GM18508 (cell line): ENCODE results near the gene MDM1.

ENCODE experiments used
- ATAC-seq: cut with Tn5 transposase; IDR thresholded peaks from one replicate; pipeline ENCODE4 v1.9.1; 2021; ENCODE audit warnings: moderate number of reproducible peaks; ENCODE audit not compliant: insufficient read depth, unreplicated experiment

Gene MDM1

GRCh38 chr12:68280240-68280639, 51.9 kb downstream of the MDM1 start:
- no peak for ATAC-seq

DNA sequence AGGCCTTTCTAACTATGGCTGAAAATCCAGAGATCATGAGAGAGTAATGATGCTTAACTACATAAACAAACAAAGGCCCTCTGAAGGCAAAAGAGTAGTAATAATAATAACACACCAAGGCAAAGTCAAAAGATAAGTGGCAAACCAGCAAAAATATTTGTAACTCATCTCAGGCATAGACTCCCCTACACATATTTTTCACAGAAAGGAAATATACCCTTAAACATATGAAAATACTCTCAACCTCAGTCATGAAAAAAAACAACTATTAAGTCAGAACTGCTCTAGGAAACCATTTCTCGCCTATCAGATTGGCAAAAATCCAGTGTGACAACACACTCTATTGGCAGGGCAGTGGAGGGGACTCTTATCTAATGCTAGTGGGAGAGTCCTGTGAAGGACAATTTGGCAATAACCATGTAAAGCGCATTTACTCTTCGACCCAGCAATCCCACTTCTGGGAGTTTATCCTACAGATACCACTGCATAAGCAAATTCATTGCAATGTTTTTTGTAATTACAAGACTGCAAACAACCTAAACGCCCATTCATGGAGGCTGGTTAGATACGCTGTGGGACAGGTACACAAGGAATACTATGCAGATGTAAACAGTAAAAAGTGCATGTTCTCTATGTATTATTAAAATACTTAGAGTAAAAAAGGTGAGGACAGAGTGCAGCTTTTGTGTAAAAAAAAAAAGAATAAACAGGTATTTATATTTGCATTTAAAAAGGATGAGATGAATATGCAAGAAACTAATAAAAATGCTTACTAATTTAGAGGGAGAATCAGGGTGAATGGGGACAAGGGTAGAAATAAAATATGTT, 52.7 kb downstream of the MDM1 start:
- no peak for ATAC-seq

DNA sequence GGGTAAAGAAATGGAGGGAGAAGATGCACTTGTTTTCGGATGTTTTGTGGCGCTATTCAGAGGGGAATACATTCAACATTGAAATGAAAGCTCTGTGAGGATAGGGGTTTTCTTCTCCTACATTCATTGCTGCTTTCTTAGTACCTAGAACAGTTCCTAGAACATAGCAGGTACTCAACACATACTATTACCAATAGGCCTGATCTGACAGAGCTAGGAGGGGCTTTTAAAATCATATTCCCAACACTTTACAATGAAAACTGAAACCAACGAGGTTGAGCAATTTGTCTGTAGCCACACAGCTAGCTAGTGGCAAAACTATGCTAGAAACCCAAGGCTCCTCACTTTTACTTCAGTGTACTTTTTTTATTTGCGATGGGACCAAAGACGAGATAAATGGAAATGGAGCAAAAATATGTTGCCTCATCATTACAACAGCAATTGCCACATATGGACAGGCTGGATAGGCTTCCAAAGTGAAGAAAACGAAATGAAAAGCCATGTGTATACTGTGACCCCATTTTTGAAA, 55.7 kb downstream of the MDM1 start:
- no peak for ATAC-seq

- ATAC-seq, result no peak
Measured at GRCh38 chr12:68272732-68273131, 59.4 kb downstream of the MDM1 start.

DNA sequence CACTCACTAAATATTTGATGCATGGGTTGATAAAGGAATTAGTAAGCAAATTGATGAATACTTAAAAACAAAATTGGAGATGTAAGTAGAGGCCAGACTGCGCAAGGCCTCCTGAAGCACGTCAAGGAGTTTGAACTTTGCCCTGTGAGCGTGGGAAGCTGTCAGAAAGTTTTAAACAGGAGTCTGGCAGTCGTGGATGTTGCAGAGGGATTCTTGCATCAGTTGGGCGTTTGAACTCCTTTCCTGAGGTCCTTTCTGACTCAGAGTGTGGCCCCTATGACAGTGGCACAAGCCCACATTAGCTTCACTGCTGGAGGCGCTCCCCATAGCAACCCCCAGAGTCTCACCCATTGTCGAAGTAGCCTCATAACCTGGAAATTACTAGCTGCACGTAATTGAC, 60.8 kb downstream of the MDM1 start:
- no peak for ATAC-seq

- no peak for ATAC-seq
Measured at GRCh38 chr12:68270358-68270757, 61.8 kb downstream of the MDM1 start.

GRCh38 chr12:68269779-68270178, 62.4 kb downstream of the MDM1 start:
- ATAC-seq, result no peak

DNA sequence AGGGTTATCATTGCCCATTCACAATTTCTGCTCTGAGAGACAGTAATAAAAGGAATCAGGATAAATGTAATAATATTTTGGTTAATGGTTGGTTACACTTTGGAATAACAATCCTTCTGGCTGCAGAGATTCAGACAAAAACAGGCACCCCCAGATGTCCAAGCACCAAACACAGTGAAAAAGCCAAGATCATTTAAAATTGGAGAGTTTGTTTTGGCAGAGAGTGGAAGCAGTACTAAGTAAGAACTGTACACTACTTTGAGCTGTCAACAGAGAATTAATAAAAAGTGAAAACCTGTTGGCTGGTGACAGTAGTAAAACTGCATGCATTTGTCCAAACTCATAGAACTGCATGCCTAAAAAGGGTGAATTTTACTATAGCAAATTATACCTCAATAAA, 63.2 kb downstream of the MDM1 start:
- no peak for ATAC-seq

DNA sequence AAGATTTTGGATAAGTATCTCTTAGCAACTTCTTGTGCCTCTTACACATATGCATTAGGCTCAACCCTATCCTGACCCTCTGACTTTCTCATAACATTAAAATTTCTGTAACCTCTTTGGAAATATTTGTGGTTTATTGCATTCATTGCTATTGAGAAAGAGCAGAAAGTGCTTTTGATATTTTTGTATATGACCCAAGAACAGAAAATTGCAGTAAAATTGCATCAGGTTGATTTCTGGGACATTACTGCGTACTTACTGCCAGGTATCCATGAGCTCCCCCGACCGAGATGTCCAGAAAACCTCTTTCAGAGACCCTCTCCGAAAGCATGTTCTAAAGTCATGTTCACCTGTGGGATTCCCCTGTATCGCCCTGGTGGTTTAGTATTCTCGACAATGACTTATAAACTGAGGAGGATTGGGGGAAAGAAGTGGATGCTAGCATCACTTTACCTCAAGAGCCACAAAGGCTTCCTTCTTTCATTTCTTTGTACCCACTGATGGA, 64.2 kb downstream of the MDM1 start:
- no peak for ATAC-seq

DNA sequence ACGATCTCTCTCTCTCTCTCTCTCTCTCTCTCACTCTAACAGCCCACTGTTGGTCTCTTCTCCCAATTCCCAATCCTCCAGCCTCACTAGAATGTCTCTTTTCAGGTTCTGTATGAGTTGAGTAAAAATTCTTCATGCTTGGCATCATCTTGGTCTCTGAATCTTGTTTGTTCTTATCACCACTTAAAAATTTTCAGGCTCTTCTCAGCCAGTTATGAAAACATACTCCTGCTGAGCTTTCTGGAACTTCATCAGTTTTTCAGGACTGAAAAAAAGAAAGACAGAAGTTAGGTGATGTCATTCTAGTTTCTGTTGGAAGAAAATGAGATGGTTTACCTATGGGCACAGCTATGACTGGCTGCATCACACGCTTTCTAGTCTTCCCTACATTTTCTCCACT, 67.3 kb downstream of the MDM1 start:
- ATAC-seq, result no peak

DNA sequence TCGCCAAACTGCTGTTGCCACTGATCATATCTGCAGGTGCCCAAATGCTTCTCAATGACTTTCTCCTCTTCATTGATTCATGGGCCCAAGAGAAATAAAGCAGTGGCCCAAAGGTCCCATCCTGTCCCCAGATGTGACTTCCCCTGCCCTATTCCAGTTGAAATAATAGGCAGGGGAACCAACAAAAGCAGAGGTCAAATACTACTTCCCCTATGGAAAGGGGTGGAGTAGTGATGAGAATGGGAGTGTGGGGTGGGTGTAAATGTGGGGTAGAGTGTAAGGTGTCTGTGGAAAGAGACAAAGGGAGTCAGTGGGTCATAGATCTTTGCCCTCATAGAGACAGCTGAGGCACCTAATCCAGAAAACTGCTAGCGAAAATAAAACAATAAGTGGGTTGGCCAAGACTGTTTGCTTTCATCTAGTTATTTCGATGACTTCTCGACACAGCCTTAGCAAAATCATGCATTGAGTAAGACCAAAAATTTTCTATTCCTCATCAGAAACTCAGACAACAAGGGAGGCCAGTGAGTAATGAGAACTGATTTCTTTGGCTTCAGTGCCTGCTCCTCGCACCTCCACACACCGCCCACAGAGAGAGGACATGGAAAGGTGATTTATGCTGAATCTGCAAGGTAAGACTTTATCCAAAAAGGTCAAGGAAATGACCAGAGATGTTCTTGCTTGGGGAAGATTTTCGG, 67.9 kb downstream of the MDM1 start:
- ATAC-seq, result no peak

DNA sequence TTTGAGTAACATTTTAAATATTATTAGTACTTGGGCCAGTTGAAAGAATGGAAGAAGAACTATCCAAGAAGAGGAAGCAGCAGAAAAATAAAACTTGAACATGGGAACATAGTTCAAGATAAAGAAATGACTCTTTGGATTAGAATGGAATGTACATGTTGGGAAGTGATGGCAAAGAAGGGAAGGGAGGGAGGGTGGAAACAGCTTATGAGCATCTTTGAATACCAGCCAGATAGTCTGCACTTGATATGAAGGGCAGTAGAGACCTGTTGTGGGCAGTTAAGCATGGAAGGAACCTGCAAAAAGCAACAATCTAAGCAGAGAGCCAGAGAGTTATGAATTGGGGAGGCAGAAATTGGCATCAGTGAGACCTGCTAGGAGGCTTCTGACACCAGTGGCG, 68.8 kb downstream of the MDM1 start:
- ATAC-seq, result no peak

DNA sequence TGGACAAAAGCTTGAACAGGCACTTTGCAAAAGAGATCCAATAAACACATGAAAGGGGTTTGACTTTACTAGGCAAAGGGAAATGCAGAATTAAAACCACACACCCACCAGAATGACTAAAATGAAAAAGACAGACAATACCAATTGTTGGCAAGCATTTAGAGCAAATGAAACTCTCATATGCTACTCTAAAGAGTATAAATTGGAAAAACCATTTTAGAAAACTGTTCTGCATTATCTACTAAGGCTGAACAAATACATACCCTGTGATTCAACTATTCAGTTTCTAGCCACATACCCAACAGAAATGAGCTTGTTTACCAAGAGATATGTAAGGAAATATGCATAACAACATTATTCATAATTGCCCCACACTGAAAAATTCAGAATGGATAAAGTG, 70.3 kb downstream of the MDM1 start:
- ATAC-seq, result no peak

DNA sequence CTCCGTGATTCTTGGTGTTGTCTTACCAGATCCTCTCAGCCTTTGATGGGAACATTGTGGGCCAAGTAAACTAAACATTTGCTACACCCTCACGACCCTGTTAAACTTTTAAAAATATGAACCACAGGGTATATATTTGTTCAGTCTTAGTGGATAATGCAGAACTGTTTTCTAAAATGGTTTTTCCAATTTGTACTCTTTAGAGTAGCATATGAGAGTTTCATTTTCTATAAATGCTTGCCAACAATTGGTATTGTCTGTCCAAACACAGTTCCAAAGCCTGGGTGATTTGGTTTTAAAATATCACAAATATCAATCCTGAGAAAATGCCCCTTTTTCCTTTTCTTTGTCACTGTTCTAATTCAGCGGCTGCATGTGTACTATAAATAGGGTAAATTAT, 72.0 kb downstream of the MDM1 start:
- ATAC-seq, result no peak

DNA sequence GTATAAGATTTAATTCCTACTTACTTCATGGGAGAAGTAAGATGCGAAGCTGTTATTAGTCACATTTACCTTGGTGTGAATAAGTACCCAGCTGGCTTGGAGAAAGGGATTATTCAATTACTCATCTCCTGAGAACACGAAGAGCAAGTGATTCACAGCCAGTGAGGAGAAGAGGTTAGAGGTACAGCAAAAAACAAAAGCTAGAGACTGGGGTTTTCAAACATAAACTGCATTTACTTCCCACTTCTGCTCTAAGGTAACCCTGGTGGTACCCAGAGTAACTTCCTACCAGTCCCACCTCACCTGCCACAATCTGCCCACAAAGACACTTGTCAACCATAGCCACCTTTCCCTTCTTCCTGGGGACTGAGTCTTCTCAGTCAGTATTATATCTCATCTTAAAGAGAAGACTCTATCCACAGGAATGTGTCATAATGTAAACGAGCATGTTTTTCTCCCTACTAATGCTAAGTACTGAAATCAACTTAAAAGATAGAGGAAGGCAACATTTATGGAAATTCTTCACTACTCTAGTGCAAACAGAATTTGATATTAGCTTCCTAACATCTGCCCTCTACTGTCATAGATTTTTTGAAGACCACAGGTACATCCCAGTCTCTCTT, 72.7 kb downstream of the MDM1 start:
- no peak for ATAC-seq

DNA sequence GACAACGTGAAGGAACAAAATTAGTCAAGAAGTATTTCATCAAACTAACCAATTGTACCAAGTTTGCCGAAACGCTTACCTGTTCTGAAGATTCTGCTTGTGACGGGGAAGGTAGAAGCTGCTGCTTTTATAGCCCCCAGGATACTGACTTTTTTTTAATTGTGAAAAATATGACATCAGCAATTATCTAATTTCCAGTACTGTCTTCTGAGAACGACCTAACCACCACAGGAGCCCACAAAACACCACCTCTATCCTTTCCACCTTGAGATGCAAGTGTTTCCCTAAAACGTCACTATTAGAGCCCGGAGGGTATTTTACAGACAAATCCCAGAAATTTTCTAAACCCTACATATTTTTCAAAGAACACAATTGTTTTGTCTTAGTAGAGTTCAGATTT, 78.7 kb downstream of the MDM1 start, which contains the start of gene IL22:
TSS of gene IL22 (minus strand) at position 101 of the 400 bp plus-strand sequence. CDS start 156 bp downstream, outside the sequence.
- ATAC-seq, result no peak

DNA sequence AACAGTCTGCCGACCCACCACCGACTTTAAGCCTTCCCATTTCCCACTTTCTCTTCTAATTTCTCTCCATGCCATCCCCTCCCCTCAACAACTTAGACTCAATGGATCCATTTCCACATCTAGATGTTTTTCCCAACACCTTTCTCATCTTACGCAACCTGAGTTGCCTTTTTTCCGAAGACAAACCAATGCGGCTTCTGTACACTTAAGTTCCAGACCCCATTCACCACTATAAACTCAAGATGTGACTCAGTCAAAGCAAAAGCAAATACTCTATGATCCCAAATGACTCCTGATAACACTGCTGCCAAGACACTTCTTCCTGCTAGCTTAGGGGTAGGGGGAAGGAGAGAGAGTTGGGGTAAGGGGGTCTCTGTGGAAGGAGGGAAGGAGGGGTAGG, 80.1 kb downstream of the MDM1 start:
- no peak for ATAC-seq

DNA sequence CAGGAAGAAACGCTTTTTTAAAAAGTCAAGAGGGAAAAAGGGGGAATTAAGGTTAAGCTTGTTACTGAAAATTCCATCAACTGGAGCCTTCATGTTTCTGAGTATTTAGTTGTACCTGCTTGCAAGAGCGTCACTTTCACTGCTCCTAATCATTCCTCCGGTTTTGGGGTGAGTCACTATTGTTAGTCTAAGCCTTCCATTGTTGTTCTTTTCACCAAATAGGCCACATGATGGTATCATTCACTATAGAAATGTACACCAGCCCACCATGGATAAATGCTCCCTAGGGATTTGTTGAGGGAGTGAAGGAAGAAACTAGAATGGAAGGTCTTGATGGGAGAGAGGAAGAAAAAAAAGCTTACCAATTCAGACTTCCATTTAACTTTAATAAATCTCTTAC, 81.7 kb downstream of the MDM1 start:
- no peak for ATAC-seq

DNA sequence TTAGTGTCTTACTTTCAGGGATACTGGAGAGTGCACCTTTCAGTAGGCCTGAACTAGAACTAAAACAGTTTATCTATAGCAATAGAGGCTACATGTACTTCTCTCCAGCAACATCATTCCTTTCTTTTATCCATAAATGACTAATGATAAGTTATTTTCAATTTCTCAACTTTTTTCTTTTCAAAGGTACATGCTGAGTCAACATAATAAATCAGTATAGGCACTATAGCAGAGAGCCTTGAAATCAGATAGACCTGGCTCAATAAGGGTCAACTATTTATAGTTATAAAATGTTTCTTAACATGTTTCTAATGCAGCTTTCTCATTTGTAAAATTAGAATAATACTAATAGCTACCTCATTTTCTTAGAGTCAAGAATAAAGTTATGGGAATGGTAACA, 84.4 kb downstream of the MDM1 start:
- ATAC-seq, result no peak

DNA sequence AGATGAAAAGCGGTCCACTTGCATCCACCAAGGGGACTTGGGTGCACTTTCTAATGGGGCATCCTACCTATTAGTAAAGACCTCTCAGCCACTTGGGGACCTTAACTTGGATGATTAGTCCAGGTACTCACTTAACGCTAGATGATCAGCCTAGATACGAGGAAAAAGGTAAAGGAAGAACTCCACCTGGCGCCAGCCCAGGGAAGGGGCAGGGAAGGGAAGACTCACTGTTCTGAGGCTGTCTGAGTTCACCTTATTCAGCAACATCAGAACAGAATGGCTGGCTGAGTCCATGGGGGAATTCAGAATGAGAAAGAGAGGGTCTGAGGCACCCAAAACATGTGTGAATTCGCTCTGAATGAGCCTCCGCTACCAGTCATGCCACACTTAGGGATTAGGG, 85.8 kb downstream of the MDM1 start:
- no peak for ATAC-seq
